OCI-LY7 (cell line): ENCODE measurements around the gene ZNF563.
"Not testable (repeated sequence)": the region's sequence is repeated elsewhere in the genome, so short reads cannot be mapped to it uniquely, and the experiment has no call there.

ENCODE experiments used
- EZH2phosphoT487 ChIP-seq: fragments of 200-600 bp; sonication (generic); IDR thresholded peaks from 2 replicates; pipeline ENCODE4 v1.6.1; 2018; ENCODE audit warnings: low read depth, borderline replicate concordance, mild to moderate bottlenecking, mixed run types, antibody characterized with exemption, low read length, moderate library complexity, mixed read lengths
- TF ChIP-seq, protein P1 (sequence below): fragments of 200-600 bp; sonication (generic); conservative IDR thresholded peaks from 2 replicates; pipeline ENCODE4 v1.5.1; 2014; ENCODE audit warnings: mild to moderate bottlenecking, antibody characterized with exemption, low read length, moderate library complexity, mixed read lengths

DNA sequence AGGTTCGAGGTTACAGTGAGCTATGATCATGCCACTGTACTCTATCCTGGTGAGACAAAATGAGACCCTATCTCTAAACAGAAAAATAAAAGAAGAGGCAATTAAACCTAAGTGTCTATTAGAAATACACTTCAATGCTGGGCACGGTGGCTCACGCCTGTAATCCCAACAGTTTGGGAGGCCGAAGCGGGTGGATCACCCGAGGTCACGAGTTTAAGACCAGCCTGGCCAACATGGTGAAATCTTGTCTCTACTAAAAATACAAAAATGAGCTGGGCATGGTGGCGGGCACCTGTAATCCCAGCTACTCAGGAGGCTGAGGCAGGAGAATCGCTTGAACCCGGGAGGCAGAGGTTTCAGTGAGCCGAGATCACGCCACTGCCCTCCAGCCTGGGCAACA lies 24.5 kb downstream of the ZNF563 start:
- TF ChIP-seq, protein P1, sequence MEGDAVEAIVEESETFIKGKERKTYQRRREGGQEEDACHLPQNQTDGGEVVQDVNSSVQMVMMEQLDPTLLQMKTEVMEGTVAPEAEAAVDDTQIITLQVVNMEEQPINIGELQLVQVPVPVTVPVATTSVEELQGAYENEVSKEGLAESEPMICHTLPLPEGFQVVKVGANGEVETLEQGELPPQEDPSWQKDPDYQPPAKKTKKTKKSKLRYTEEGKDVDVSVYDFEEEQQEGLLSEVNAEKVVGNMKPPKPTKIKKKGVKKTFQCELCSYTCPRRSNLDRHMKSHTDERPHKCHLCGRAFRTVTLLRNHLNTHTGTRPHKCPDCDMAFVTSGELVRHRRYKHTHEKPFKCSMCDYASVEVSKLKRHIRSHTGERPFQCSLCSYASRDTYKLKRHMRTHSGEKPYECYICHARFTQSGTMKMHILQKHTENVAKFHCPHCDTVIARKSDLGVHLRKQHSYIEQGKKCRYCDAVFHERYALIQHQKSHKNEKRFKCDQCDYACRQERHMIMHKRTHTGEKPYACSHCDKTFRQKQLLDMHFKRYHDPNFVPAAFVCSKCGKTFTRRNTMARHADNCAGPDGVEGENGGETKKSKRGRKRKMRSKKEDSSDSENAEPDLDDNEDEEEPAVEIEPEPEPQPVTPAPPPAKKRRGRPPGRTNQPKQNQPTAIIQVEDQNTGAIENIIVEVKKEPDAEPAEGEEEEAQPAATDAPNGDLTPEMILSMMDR, result not testable (repeated sequence)
- TF ChIP-seq EZH2phosphoT487, result not testable (repeated sequence)
